Glutamatergic neuron (in vitro differentiated cells): Measurements from ENCODE around the gene UPP1. TPM values are rescaled to one million over a fixed set of nuclear protein-coding genes. Genes with fewer than 3 reads are reported as not detected.
"Not testable (repeated sequence)": the region's sequence is repeated elsewhere in the genome, so short reads cannot be mapped to it uniquely, and the experiment has no call there.

Experiments
- DNase-seq: peaks from one replicate; pipeline ENCODE4 v3.0.0; 2022
- H3K27ac Mint-ChIP-seq: one replicate; pipeline ENCODE4 v1.8.0; 2020; ENCODE audit warnings: mild to moderate bottlenecking, mixed read lengths, inconsistent platforms; ENCODE audit not compliant: unreplicated experiment
- H3K27me3 Mint-ChIP-seq: one replicate; pipeline ENCODE4 v1.8.0; 2020; ENCODE audit warnings: mild to moderate bottlenecking, moderate library complexity, mixed read lengths, inconsistent platforms; ENCODE audit not compliant: unreplicated experiment
- H3K36me3 Mint-ChIP-seq: one replicate; pipeline ENCODE4 v1.8.0; 2020; ENCODE audit warnings: mild to moderate bottlenecking, mixed read lengths, inconsistent platforms; ENCODE audit not compliant: unreplicated experiment
- H3K4me1 Mint-ChIP-seq: one replicate; pipeline ENCODE4 v1.8.0; 2020; ENCODE audit warnings: mild to moderate bottlenecking, low read depth, mixed read lengths, inconsistent platforms; ENCODE audit not compliant: unreplicated experiment
- H3K4me3 Mint-ChIP-seq: one replicate; pipeline ENCODE4 v1.8.0; 2020; ENCODE audit warnings: mild to moderate bottlenecking, mixed read lengths, inconsistent platforms; ENCODE audit not compliant: unreplicated experiment
- H3K9me3 Mint-ChIP-seq: one replicate; pipeline ENCODE4 v1.8.0; 2020; ENCODE audit warnings: mild to moderate bottlenecking, moderate library complexity, mixed read lengths, inconsistent platforms; ENCODE audit not compliant: unreplicated experiment
- total RNA-seq: library from RNA; stranded (reverse); fragmentation: NEBNext Ultra II Directional; extraction: Animal tissue kit (Norgen Biotek cat#: 25700); gene quantifications from one replicate; pipeline ENCODE4 v1.2.1, GENCODE V29; 2021; ENCODE audit not compliant: unreplicated experiment
- TF ChIP-seq, protein P1 (sequence below): fragments of 200-600 bp; sonication (generic); IDR thresholded peaks from one replicate; pipeline ENCODE4 v1.5.0; 2021; ENCODE audit not compliant: partially characterized antibody, unreplicated experiment

UPP1 gene
- total RNA-seq, 1 donor from 2014 or later, result 29.8 TPM

DNA sequence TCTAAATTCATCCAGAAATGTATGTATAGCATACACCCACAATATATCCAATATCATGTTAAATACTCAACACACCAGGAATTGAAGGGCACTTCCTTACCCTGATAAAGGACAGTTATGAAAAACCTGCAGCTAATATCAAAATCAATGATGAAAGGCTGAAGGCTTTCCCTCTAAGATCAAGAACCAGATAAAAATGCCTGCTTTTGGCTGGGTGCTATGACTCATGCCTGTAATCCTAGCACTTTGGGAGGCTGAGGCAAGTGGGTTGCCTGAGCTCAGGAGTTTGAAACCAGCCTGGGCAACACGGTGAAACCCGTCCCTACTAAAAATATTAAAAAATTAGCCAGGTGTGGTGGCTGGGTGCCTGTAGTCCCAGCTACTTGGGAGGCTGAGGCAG is 21.6 kb upstream of the UPP1 start:
- Mint-ChIP-seq H3K27me3 (no peaks in the 10 kb centered on the region), H3K9me3 (peaks cover 2% of the 10 kb centered on the region), H3K27ac (no peak overlapping the region), H3K4me3 (no peak overlapping the region), H3K36me3 (peaks cover 7% of the 10 kb centered on the region), H3K4me1 (no peaks in the 10 kb centered on the region)
- no peak for DNase-seq
- TF ChIP-seq, protein P1, sequence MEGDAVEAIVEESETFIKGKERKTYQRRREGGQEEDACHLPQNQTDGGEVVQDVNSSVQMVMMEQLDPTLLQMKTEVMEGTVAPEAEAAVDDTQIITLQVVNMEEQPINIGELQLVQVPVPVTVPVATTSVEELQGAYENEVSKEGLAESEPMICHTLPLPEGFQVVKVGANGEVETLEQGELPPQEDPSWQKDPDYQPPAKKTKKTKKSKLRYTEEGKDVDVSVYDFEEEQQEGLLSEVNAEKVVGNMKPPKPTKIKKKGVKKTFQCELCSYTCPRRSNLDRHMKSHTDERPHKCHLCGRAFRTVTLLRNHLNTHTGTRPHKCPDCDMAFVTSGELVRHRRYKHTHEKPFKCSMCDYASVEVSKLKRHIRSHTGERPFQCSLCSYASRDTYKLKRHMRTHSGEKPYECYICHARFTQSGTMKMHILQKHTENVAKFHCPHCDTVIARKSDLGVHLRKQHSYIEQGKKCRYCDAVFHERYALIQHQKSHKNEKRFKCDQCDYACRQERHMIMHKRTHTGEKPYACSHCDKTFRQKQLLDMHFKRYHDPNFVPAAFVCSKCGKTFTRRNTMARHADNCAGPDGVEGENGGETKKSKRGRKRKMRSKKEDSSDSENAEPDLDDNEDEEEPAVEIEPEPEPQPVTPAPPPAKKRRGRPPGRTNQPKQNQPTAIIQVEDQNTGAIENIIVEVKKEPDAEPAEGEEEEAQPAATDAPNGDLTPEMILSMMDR, result no peak

DNA sequence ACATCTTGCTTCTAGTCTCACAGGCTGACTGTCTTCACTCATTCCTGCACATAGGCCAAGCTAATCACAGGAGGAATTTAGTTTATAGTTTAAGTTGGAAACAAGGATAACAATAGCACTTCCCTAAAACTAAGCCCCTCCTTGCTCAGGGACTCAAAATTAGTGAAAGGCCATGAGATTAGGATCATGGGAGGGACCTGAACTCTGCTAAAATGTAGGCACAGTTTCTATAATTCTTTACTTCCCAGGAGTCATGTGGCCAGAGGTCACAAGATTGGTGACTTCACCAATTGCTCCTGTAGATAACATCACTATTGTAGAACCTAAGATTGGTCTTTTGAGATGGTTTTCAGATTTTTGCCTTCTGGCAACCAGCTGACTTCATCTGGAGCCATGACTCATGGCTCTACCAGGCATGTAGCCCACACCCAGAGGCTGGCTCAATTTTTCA is 14.8 kb upstream of the UPP1 start:
- no peak overlapping the region for H3K4me3 Mint-ChIP-seq
- no peaks in the 10 kb centered on the region for H3K27me3 Mint-ChIP-seq
- no peaks in the 10 kb centered on the region for H3K4me1 Mint-ChIP-seq
- H3K9me3 Mint-ChIP-seq, result no peaks in the 10 kb centered on the region
- no peak overlapping the region for H3K27ac Mint-ChIP-seq
- TF ChIP-seq, protein P1, result no peak
- H3K36me3 Mint-ChIP-seq, result peaks cover 7% of the 10 kb centered on the region
- DNase-seq, result no peak

DNA sequence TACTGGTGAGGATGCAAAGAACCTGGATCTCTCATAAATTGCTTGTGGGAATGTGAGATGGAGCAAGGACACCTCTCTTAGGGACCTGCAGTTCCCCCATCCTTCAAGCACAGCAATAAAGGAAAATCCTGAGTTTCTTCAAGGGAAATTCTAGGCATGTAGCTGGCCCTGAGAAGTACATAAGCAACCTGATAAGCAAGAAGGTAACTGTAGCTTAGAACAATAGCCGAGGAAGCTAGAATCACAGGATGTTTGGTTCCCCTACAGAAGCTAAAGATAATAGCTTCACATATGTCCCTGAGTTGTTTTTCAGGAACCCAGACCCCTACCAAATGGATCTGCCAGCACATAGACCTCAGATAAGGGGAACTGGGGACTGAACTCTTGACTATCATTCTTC is 11.6 kb upstream of the UPP1 start:
- Mint-ChIP-seq H3K27ac (no peak overlapping the region), H3K27me3 (no peaks in the 10 kb centered on the region), H3K4me3 (no peak overlapping the region), H3K9me3 (no peaks in the 10 kb centered on the region), H3K36me3 (no peaks in the 10 kb centered on the region), H3K4me1 (no peaks in the 10 kb centered on the region)
- no peak for DNase-seq
- TF ChIP-seq, protein P1, result no peak

DNA sequence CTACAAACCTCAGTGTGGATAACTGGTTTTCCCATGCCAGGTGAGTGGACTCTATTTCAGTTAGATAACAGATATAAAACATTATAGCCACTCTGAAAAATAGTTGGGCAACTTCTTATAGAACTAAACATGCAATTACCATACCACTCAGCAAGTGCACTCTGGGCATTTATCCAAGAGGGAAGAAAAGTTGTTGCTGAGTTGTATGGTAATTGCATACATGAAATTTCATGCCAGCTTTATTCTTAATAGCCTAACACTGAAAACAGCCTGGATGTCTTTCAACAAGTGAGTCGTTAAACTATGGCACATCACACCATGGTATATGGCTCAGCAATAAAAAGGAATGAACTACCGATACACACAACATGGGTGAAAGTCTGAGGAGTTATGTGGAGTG is 10.6 kb upstream of the UPP1 start:
- H3K27me3 Mint-ChIP-seq, result no peaks in the 10 kb centered on the region
- TF ChIP-seq, protein P1, result no peak
- no peak overlapping the region for H3K4me3 Mint-ChIP-seq
- H3K4me1 Mint-ChIP-seq, result no peaks in the 10 kb centered on the region
- no peak for DNase-seq
- no peak overlapping the region for H3K27ac Mint-ChIP-seq
- H3K36me3 Mint-ChIP-seq, result no peaks in the 10 kb centered on the region
- H3K9me3 Mint-ChIP-seq, result no peaks in the 10 kb centered on the region

DNA sequence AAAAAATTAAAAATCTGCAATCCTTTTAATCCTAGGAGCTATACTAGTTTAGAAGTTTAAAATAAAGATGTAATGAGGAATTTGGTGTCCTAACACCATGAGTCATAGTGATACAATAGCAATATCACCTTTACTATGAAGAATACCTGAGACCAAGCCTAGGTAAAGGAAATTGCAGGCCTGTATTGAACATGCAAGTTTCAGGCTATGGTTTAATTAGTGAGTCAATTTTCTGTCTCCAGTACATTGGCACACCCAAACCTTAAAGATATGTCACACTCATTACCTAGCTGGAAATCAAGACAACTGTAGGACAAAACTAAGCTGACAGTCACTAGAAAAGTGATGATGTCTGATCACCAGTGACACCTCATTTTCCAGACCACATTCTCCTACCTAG is 6.7 kb upstream of the UPP1 start:
- not testable (repeated sequence) for H3K9me3 Mint-ChIP-seq, H3K27me3 Mint-ChIP-seq, DNase-seq, H3K27ac Mint-ChIP-seq, H3K4me1 Mint-ChIP-seq, H3K36me3 Mint-ChIP-seq, H3K4me3 Mint-ChIP-seq
